HG02642 (cell line): ENCODE data around the gene ZNF652.
"Not testable (repeated sequence)": the region's sequence is repeated elsewhere in the genome, so short reads cannot be mapped to it uniquely, and the experiment has no call there.

Experiments
- ATAC-seq: cut with Tn5 transposase; IDR thresholded peaks from one replicate; pipeline ENCODE4 v1.9.1; 2021; ENCODE audit warnings: mild to moderate bottlenecking; ENCODE audit not compliant: unreplicated experiment, poor library complexity

The ZNF652 gene

DNA sequence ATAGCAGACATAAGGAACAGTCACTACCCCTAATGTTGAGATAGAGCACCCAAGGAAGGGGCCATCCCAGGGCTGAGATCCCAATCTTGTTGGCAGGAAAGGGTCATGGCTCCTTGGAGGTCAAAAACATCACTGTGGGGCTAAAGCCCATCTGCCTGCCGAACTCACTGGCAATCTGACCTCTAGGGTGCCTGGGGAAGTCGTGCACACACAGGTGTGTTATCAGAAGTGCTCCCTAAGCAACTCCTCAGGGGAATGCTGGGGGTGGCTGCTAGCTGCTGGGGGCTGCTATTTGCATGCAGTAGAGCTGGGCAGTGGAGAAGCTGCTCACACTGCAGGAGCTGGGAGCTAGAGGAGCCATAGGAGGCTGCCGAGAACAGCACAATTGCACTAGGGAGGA lies 84.0 kb downstream of the ZNF652 start:
- ATAC-seq: no peak

DNA sequence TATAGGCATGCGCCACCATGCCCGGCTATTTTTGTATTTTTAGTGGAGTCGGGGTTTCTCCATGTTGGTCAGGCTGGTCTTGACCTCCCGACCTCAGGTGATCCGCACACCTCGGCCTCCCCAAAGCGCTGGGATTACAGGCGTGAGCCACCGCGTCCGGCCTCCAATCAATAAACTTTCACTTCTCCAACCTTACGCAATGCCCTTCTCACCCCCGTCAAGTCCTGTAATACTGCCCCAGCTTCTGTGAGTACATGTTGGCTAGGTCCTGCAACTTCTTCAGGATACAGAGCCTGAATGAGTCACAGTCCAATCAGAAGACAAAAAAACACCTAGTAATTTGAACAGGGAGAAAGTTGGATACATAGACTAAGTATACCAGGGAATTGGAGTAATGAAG lies 84.4 kb downstream of the ZNF652 start:
- no peak for ATAC-seq

DNA sequence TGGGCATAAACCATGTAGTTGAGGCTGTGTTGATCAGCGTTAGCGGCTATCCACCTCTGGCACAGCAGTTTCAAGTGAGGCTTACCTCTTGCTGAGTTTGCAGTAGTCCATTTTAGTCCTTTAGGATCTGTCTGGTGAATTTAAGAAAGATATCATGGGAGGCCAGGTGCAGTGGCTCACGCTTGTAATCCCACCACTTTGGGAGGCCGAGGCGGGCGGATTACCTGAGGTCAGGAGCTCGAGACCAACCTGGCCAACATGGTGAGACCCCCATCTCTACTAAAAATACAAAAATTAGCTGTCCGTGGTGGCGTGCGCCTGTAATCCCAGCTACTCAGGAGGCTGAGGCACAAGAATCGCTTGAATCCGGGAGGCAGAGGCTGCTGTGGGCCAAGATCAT lies 86.1 kb downstream of the ZNF652 start:
- not testable (repeated sequence) for ATAC-seq

DNA sequence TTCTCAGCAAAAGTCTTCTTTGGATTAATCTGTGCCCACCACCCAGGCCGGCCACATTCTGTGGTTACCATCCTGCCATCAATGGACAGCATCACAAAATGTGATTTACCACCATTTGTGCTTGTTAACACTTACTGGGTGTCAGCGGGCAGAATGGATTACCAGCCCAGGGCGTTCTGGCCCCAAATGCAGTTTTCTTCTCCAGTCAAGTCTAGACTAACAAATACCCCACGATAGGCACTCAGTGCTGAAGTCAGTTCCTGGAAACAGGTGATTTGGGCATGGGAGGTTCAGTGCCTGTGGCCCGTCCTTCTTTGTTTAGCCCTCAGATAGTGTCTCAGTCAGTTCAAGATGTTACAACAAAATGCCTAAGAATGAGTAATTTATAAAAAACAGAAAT lies 92.7 kb downstream of the ZNF652 start:
- ATAC-seq: no peak

DNA sequence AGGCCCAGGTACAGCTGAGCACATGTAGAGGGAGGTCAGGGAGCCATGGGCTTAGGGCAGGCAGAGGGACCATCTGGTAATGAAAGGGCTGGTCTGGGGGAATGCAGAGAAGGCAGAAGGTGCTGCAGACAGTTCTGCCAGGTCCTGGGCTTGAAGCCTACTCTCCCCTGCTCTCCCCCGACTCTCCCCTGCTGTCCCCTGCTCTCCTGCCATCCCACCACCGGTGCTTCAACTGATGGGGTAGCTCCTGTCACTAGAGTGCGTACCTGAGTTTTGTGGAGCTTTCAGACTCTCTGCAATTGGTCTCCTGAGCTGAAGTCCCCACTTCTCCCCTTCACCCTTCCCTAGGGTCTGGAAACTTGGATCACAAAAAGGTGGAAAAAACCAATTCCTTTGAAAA lies 94.1 kb downstream of the ZNF652 start:
- no peak for ATAC-seq

DNA sequence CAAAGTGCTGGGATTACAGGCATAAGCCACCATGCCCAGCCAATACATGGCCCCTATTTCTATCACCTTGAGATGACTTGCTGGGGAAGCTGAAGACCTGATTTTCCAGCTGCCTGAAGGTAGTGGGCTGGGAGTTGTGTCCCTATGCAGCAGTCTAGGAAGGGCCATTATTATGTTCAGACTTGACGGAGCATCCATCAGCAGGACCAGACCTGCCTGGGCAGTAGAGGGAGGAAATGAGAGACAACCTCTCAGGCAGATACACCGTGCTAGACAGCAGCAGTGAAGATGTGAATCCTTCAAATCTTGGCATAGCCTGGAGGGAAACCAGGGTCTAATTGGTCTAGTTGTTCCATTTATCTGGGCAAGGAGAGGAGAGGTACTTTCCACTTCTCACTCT lies 95.8 kb downstream of the ZNF652 start:
- ATAC-seq: no peak

DNA sequence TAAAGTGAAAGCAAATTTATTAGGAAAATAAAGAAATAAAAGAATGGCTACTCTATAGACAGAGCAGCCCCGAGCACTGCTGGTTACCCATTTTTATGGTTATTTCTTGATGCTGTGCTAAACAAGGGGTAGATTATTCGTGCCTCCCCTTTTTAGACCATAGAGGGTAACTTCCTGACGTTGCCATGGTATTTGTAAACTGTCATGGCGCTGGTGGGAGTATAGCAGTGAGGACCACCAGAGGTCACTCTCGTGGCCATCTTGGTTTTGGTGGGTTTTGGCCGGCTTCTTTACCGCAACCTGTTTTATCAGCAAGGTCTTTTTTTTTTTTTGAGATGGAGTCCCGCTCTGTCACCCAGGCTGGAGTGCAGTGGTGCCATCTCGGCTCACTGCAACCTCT lies 100.5 kb downstream of the ZNF652 start:
- not testable (repeated sequence) for ATAC-seq

DNA sequence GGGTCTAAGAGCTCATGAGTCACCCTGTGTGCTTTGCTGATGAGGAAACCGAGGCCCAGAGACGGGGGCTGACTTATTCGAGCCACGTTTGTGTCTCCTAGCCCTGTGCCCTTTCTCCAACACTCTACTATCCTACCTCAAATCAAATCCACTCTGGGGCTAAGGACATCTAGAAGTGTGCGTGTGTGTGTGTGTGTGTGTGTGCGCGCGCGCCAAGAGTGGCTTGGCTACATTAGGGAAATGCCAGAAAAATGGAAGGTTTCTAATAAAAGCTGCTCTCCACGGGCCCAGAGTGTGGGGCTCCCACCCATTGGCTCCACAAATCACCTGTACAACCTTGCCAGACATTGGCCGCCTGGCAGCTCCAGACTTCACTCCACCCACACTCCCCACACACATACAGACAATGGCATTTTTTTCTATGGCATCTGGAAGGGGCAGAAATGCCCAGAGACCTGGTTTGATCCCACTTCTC lies 101.2 kb downstream of the ZNF652 start:
- ATAC-seq: no peak

DNA sequence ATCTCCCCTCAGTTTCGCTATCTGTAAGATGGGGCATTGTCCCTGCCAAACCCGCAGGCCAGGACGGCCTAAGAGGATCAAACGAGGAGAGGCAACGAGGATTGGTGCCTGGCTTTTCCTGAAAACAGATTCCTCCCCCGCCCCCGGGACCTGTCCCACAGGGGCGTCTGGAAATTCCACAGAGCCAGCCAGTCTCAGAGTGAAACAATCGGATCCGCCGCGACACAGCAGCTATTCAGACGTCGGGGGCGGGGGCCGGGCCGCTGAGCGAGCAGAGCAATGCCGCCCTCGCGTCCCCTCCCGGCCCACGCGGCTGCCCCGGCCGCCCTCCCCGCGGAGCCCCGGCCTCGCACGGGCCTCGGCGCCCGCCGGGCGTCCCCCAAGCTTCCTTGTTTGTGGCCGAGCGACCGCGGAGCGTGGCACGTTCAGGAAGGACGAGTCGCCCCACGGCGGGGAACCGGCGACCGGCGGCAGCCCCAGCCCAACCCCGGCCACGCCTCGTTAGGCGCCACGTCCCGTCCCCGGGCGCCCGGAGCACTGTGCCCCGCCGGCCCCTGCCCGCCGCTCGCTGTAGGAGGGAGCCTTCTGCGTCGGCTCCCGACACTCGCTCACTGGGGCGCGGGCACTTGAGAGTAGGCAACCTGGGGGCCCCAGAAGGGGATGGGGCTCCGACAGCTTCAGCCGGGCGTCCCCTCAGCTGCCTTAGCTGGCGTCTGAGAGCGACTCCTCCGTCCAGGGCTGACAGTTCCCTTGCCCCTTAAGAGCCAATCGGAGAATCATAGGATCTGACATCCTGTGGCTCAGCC lies 101.8 kb downstream of the ZNF652 start:
- no peak for ATAC-seq

DNA sequence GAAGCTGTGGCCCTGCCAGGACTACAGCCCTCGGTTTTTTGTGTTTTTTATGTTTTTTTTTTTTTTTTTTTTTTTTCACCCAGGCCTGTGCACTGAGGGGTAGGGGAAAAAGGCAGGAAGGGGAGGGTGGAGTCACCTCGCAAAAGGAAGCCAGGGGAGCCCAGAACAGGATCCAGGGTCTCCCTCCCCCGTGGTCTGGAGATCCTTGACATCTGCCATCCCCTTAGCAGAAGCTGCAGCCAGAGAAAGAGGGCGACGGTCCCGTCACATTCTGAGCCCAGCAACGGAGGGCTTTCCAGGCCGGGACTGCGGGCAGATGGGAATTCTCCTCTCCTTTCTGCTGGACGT lies 102.4 kb downstream of the ZNF652 start:
- ATAC-seq: no peak

DNA sequence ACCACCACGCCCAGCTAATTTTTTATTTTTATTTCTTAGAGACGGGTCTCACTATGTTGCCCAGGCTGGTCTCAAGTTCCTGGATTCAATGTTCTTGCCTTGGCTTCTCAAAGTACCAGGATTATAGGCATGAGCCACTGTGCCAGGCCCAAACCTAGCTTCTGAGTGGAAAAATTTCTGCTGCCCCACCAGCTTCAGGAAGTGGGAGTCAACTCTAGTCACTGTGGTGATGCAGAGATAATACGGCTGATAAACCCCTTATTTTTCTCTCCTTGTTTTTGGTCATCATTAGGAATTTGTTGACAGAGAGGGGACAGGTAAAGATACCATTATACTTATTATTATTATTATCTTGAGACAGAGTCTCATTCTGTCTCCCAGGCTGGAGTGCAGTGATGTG lies 103.7 kb downstream of the ZNF652 start:
- ATAC-seq: no peak

DNA sequence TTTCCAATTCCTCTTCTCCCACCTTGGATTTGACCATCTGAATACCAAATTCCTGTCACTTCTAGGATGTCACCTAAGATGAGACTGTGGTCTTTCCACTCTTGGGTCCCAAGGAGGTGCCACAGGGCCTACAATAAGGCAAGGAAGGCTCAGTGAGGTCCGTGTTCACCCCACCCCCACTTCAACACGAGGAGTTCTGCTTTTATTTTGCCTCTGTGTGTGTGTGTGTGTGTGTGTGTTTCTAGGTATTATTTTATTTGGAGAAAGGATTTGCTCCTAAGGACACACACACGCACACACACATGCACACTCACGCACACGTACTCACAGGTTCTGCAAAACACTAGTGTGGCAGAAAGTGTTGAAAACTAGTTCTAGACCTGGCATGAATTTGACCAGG lies 106.9 kb downstream of the ZNF652 start:
- no peak for ATAC-seq

DNA sequence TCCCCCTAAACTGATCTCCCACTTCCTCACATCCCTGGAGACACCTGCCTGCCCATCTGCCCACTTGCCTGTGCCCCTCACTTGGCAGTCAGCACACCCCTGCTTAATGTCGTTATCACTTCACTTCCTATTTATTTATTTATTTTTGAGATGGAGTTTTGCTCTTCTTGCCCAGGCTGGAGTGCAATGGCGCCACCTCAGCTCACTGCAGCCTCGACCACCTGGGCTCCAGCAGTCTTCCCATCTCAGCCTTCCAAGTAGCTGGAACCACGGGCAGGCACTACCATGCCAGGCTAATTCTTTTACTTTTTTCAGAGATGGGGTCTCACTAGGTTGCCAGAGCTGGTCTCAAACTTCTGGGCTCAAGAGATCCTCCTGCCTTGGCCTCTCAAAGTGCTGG lies 108.0 kb downstream of the ZNF652 start:
- no peak for ATAC-seq

DNA sequence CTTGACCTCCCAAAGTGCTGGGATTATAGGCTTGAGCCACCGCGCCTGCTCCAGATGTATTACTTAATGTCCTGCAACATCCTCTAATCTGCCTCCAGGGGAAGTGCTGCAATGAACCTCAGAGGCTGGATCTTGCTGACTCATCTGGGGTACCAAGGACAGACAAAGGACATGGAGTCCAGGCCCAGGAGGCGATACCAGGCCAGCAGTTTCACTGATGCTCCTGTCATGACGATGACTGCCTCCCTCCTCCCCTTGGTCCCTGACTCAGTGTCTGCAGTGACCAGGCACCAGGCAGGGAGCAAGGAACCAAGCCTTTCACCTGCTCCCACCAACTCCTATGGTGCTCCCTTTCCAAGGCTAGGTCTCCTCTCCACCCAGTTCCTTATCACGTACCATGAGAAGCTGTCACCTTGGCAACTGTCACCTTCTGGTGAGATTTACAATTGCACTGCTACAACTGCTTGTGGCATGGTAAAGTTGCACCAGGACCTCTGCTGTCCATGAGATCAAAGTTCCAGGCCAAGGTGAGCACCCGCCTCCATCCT lies 109.8 kb downstream of the ZNF652 start:
- no peak for ATAC-seq

DNA sequence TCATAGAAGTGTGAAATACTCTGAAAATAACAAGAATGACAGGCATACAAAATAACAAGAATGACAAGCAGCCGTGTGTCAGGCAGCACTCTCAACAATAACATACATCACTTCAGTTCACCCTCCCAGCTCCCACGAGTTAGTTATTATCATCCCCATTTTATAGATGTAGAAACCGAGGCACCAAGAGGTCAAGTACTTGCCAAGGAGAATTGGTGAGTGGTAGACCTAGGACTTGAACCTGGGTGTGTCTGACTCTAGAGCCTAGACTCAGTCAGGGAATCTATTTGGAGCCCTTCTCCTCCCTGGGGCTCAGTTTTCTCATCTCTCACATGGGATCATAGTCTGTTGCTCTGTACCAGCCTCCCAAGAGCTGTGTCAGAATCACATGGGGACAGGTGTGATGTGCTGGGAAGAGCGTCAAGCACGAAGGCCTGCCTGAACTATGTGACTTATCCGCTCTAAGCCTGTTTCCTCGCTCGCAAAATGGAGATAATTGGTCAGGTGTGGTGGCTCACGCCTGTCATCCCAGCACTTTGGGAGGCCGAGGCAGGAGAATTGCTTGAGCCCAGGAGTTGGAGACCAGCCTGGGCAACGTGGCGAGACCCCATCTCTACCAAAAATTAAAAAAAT lies 112.0 kb downstream of the ZNF652 start:
- ATAC-seq: no peak

DNA sequence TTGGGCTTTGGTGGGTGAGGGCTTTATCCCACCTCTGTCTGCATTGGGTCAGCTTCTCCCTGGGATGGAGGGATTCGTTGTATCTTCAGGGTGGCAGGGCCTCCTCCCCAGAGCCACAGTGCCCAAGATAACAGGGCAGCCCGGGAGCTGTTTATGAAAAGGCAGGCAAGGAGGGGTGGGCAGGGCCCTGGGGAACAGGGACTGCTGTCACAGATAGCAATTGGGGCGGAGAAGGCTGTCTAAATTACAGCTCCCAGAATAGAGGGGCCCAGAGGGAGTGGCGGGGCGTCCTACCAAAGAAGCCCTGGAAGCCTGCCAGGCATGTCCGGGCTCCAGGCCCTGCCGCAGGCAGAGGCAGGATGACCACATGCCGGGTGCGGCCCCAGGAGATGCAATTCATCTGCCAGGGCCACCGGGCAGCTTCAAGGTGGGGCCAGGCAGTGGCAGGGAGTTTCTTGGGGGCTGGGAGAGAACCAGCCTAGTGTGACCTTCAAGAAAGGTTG lies 112.7 kb downstream of the ZNF652 start:
- ATAC-seq: no peak

DNA sequence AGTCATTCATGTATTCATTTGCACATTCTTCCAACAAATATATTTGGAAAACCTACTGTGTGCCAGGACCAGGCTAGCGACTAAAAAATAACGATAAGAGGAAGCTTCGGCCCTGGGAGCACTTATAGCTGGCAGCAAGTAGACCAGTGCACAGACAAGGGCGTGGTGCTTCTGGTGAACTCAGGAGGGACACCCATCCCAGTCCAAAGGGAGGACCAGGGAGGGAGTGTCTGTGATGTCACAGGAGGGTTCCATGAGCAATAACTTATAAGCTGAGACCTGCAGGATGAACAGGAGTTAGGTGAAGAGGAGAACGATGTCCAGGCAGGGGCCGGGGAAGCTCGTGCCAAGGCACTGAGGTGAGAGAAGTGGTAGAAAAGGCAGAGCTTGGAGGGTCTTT lies 114.1 kb downstream of the ZNF652 start:
- no peak for ATAC-seq

DNA sequence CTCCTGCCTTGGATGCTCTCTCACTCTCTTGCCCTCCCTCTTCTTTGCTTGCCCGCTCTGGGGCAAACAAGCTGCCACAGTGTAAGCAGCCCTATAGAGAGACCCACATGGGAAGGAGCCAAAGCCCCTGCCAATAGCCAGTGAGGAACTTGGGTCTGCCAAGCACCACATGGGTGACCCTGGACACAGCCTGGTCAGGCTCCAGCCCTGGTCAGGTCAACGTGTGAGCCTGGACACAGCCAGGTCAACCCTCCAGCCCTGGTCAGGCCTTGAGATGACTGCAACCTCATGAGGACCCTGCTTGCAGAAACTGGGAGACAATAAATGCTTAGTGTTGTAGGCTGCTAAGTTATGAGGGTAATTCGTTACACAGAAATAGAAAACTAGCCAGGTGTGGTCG lies 117.2 kb downstream of the ZNF652 start:
- no peak for ATAC-seq
